Measurements from ENCODE around the gene KRT23. TPM values are rescaled to one million over a fixed set of nuclear protein-coding genes. Genes with fewer than 3 reads are reported as not detected.

The KRT23 gene
- total RNA-seq, 2 donors from 2014 or later = 0.27 to 1.2 TPM

DNA sequence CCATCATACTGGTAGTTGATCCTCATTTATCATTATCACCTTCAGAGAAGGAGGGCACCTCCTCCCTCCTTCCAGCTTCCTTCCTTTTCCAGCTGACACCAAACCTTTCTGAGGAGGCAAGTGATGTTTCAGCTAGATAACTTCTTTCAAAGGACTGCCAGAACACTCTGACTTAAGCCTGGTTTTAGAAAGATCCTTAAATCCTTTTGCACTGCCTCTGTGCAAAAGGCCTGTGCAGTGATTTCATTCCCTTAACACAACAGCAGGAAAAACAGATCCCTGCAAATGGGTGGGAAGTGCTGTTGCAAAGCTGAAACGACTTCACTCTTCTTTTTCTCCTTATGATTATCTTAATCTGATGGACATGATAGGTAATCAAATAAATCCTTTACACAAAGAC, 7.1 kb upstream of the KRT23 start:
- H3K27me3 ChIP-seq = no peaks in the 10 kb centered on the region
- intact Hi-C loops (cut with DNase I) = no loop called here
- DNase-seq = no peak
- H3K36me3 ChIP-seq = no peaks in the 10 kb centered on the region
- no peaks in the 10 kb centered on the region for H3K9me3 ChIP-seq
- H3K9ac ChIP-seq (ENCODE audit: low read depth in 2 of 2, low read length in 2 of 2) = no peak overlapping the region
- TF ChIP-seq, protein P1, sequence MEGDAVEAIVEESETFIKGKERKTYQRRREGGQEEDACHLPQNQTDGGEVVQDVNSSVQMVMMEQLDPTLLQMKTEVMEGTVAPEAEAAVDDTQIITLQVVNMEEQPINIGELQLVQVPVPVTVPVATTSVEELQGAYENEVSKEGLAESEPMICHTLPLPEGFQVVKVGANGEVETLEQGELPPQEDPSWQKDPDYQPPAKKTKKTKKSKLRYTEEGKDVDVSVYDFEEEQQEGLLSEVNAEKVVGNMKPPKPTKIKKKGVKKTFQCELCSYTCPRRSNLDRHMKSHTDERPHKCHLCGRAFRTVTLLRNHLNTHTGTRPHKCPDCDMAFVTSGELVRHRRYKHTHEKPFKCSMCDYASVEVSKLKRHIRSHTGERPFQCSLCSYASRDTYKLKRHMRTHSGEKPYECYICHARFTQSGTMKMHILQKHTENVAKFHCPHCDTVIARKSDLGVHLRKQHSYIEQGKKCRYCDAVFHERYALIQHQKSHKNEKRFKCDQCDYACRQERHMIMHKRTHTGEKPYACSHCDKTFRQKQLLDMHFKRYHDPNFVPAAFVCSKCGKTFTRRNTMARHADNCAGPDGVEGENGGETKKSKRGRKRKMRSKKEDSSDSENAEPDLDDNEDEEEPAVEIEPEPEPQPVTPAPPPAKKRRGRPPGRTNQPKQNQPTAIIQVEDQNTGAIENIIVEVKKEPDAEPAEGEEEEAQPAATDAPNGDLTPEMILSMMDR (IDR thresholded peaks at IDR 0.05) = no peak
- H3K27ac ChIP-seq = no peak overlapping the region
- H3K4me1 ChIP-seq = no peaks in the 10 kb centered on the region
- no peak overlapping the region for H3K4me3 ChIP-seq

DNA sequence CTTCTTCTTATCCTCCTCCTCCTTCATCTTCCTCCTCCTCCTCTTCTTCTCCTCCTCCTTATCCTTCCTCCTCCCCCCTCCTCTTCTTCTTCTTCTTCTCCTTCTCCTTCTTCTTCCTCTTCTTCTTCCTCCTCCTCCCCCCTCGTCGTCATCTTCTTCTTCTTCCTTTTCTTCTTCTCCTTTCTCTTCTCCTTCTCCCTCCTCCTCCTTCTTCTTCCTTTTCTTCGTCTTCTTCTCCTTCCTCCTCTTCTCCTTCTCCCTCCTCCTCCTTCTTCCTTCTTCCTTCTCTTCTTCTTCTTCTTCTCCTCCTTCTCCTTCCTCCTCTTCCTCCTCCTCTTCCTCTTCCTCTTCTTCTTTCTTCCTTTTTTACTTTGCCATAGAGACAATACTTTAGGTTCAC, 5.1 kb upstream of the KRT23 start:
- H3K4me1 ChIP-seq = no peaks in the 10 kb centered on the region
- no peaks in the 10 kb centered on the region for H3K36me3 ChIP-seq
- no peak overlapping the region for H3K9ac ChIP-seq (ENCODE audit: low read depth in 2 of 2, low read length in 2 of 2)
- H3K9me3 ChIP-seq = no peaks in the 10 kb centered on the region
- TF ChIP-seq, protein P1 (IDR thresholded peaks at IDR 0.05) = no peak
- no peak for DNase-seq
- no peaks in the 10 kb centered on the region for H3K27me3 ChIP-seq
- H3K27ac ChIP-seq = no peak overlapping the region
- no peak overlapping the region for H3K4me3 ChIP-seq
- intact Hi-C loops (cut with DNase I) = no loop called here

DNA sequence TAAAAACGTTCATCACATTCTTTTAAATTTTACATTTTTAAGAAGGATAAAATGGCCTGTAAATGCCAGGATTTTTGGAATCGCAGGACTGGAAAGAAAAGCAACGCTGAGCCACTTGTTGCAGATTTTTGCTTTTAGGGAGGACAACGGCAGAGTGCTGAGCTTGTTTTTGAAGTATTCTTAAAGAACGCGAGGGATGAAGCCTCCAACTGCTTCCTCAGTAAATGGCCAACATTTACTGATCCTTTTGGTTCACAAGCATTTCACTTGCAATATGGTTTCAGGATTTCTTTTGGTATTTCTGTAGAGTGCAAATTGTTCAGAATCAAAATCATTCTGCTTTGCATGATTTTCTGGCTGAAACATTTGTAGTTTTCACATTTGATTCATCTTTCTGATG, 2.8 kb upstream of the KRT23 start:
- H3K9ac ChIP-seq (ENCODE audit: low read depth in 2 of 2, low read length in 2 of 2) = no peak overlapping the region
- H3K4me3 ChIP-seq = no peak overlapping the region
- no peaks in the 10 kb centered on the region for H3K27me3 ChIP-seq
- intact Hi-C loops (cut with DNase I) = no loop called here
- H3K4me1 ChIP-seq = no peaks in the 10 kb centered on the region
- H3K9me3 ChIP-seq = no peaks in the 10 kb centered on the region
- DNase-seq = no peak
- no peak overlapping the region for H3K27ac ChIP-seq
- TF ChIP-seq, protein P1 (IDR thresholded peaks at IDR 0.05) = no peak
- H3K36me3 ChIP-seq = no peaks in the 10 kb centered on the region

DNA sequence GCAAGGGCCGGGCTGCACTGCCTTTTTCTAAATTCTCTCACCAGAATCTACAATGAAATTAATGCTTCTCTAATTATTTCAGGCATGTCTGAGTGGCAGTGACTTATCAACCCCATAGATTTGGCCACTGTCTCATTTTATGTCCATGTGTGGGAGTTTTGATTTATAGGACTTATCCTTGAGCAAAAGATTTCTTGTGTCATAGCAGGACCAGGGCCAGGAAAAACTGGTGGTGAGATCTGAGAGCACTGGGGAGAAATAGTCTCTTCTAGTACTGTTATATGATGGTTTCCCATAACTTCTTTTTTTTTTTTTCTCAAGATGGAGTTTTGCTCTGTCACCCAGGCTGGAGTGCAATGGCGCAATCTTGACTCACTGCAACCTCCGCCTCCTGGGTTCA, 1.5 kb upstream of the KRT23 start:
- no peaks in the 10 kb centered on the region for H3K27me3 ChIP-seq
- H3K36me3 ChIP-seq = no peaks in the 10 kb centered on the region
- no peak for DNase-seq
- no peaks in the 10 kb centered on the region for H3K9me3 ChIP-seq
- intact Hi-C loops (cut with DNase I) = no loop called here
- no peaks in the 10 kb centered on the region for H3K4me1 ChIP-seq
- no peak overlapping the region for H3K4me3 ChIP-seq
- no peak overlapping the region for H3K27ac ChIP-seq
- H3K9ac ChIP-seq (ENCODE audit: low read depth in 2 of 2, low read length in 2 of 2) = no peak overlapping the region
- TF ChIP-seq, protein P1 (IDR thresholded peaks at IDR 0.05) = no peak

DNA sequence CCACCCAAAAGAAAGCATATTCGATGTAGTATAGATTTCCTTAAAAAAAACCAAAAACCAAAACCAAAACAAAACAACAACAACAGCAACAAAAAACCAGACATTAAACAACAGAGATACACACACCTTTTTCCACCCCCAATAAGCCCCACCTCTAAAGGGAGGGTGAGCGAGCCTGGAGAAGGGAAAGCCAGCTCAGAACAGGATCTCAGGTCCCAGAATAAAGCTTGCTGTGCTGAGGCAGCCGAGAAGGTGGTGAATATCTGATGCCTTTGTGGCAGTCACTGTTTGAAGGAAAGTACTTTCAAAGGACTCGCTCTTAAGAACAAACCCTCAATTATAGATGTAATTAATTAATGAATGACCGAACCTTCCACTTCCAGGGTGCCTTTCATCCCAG, 470 bp downstream of the KRT23 start:
- Histone ChIP-seq H3K4me1 (no peaks in the 10 kb centered on the region), H3K27me3 (no peaks in the 10 kb centered on the region), H3K9me3 (no peaks in the 10 kb centered on the region), H3K36me3 (no peaks in the 10 kb centered on the region), H3K9ac (ENCODE audit: low read depth in 2 of 2, low read length in 2 of 2) (no peak overlapping the region), H3K27ac (no peak overlapping the region), H3K4me3 (no peak overlapping the region)
- TF ChIP-seq, protein P1 (IDR thresholded peaks at IDR 0.05) = no peak
- intact Hi-C loops (cut with DNase I) = no loop called here
- no peak for DNase-seq

Measured in colonic mucosa (tissue), 4 donors.